MM.1S (cell line): Measurements from ENCODE around the gene DNAJC8.
A peak's percentile ranks its signal among the peaks of the same experiment; 100 is the strongest.

Source experiments
- DNase-seq: peaks from one replicate; pipeline ENCODE4 v3.0.0-alpha.2; 2015
- H2AFZ ChIP-seq: fragments of 300-600 bp; sonication (generic); 2 replicates; pipeline ENCODE4 v1.6.0; 2016; ENCODE audit warnings: antibody characterized with exemption, low read length
- H3F3A ChIP-seq: fragments of 300-600 bp; sonication (generic); 2 replicates; pipeline ENCODE4 v1.6.1; 2016; ENCODE audit warnings: mild to moderate bottlenecking, antibody characterized with exemption, low read length, moderate library complexity, mixed read lengths; ENCODE audit not compliant: insufficient read depth
- H3K27ac ChIP-seq: fragments of 300-600 bp; sonication (generic); 2 replicates; pipeline ENCODE4 v1.5.1; 2016; ENCODE audit warnings: mild to moderate bottlenecking, low read length
- H3K27me3 ChIP-seq: fragments of 300-600 bp; sonication (generic); replicated peaks from 2 replicates; pipeline ENCODE4 v1.6.0; 2016; ENCODE audit warnings: low read length; ENCODE audit not compliant: insufficient read depth
- H3K36me3 ChIP-seq: fragments of 300-600 bp; sonication (generic); replicated peaks from 2 replicates; pipeline ENCODE4 v1.6.1; 2016; ENCODE audit warnings: mild to moderate bottlenecking, low read length, mixed read lengths; ENCODE audit not compliant: insufficient read depth
- H3K4me1 ChIP-seq: fragments of 300-600 bp; sonication (generic); 2 replicates; pipeline ENCODE4 v1.6.1; 2016; ENCODE audit warnings: low read length, mixed read lengths
- H3K4me2 ChIP-seq: fragments of 300-600 bp; sonication (generic); 2 replicates; pipeline ENCODE4 v1.6.0; 2016; ENCODE audit warnings: low read depth, low read length
- H3K4me3 ChIP-seq: fragments of 300-600 bp; sonication (generic); 2 replicates; pipeline ENCODE4 v1.5.1; 2016; ENCODE audit warnings: low read length, mixed read lengths
- H3K79me2 ChIP-seq: fragments of 300-600 bp; sonication (generic); 2 replicates; pipeline ENCODE4 v1.6.1; 2016; ENCODE audit warnings: mixed run types, low read length, mixed read lengths
- H3K9ac ChIP-seq: fragments of 300-600 bp; sonication (generic); 2 replicates; pipeline ENCODE4 v1.6.1; 2016; ENCODE audit warnings: low read length, mixed read lengths
- H3K9me2 ChIP-seq: fragments of 300-600 bp; sonication (generic); replicated peaks from 2 replicates; pipeline ENCODE4 v1.6.1; 2016; ENCODE audit warnings: mild to moderate bottlenecking, low read length, mixed read lengths; ENCODE audit not compliant: insufficient read depth
- H3K9me3 ChIP-seq: fragments of 300-600 bp; sonication (generic); replicated peaks from 2 replicates; pipeline ENCODE4 v1.6.1; 2016; ENCODE audit warnings: mild to moderate bottlenecking, low read length, mixed read lengths; ENCODE audit not compliant: insufficient read depth
- H4K20me1 ChIP-seq: fragments of 300-600 bp; sonication (generic); 2 replicates; pipeline ENCODE4 v1.6.1; 2016; ENCODE audit warnings: mild to moderate bottlenecking, low read length, moderate library complexity, mixed read lengths; ENCODE audit not compliant: insufficient read depth
- CTCF ChIP-seq: fragments of 300-600 bp; sonication (generic); IDR thresholded peaks from 2 replicates; pipeline ENCODE4 v1.5.1; 2016; ENCODE audit warnings: antibody characterized with exemption, low read length, mixed read lengths
- EZH2 ChIP-seq: fragments of 300-600 bp; sonication (generic); optimal IDR thresholded peaks from 2 replicates; pipeline ENCODE3; 2017; ENCODE audit warnings: low read depth, mild to moderate bottlenecking, antibody characterized with exemption, low read length, mixed read lengths
- EZH2phosphoT487 ChIP-seq: fragments of 300-600 bp; sonication (generic); IDR thresholded peaks from 2 replicates; pipeline ENCODE4 v1.6.1; 2018; ENCODE audit warnings: antibody characterized with exemption, low read length

DNAJC8 gene

GRCh38 chr1:28240024-28240423 is 7.2 kb upstream of the DNAJC8 start:
- no peaks in the 10 kb centered on the region for H3K9me3 ChIP-seq
- no peaks in the 10 kb centered on the region for H3K36me3 ChIP-seq
- no peak overlapping the region for H3K9ac ChIP-seq
- H3K9me2 ChIP-seq: no peaks in the 10 kb centered on the region
- no peak overlapping the region for H3K4me3 ChIP-seq
- peaks cover 27% of the 10 kb centered on the region for H3K79me2 ChIP-seq
- H3K4me2 ChIP-seq: no peak overlapping the region
- H3F3A ChIP-seq: peaks cover 19% of the 10 kb centered on the region; the same call in 1 of the 2 replicates
- DNase-seq: no peak
- H3K27me3 ChIP-seq: no peaks in the 10 kb centered on the region
- H3K4me1 ChIP-seq: peaks cover 29% of the 10 kb centered on the region
- H4K20me1 ChIP-seq: no peaks in the 10 kb centered on the region
- H3K27ac ChIP-seq: no peak overlapping the region
- TF ChIP-seq EZH2phosphoT487: no peak
- TF ChIP-seq EZH2: no peak
- TF ChIP-seq CTCF: no peak
- no peak overlapping the region for H2AFZ ChIP-seq

- peaks cover 27% of the 10 kb centered on the region for H3K79me2 ChIP-seq
- H3K27me3 ChIP-seq: no peaks in the 10 kb centered on the region
- H3F3A ChIP-seq: peaks cover 10% of the 10 kb centered on the region; the same call in 1 of the 2 replicates
- no peaks in the 10 kb centered on the region for H3K9me3 ChIP-seq
- H3K4me1 ChIP-seq: peaks cover 19% of the 10 kb centered on the region
- H3K27ac ChIP-seq: no peak overlapping the region
- TF ChIP-seq CTCF: no peak
- TF ChIP-seq EZH2: no peak
- no peak for TF ChIP-seq EZH2phosphoT487
- H3K36me3 ChIP-seq: no peaks in the 10 kb centered on the region
- H2AFZ ChIP-seq: no peak overlapping the region
- H3K9ac ChIP-seq: no peak overlapping the region
- H3K4me3 ChIP-seq: no peak overlapping the region
- H3K9me2 ChIP-seq: no peaks in the 10 kb centered on the region
- no peaks in the 10 kb centered on the region for H4K20me1 ChIP-seq
- H3K4me2 ChIP-seq: no peak overlapping the region
- no peak for DNase-seq
Observed at GRCh38 chr1:28239004-28239403, 6.2 kb upstream of the DNAJC8 start.

GRCh38 chr1:28236656-28237322 is 4.0 kb upstream of the DNAJC8 start:
- Histone ChIP-seq H3K9me2 (no peaks in the 10 kb centered on the region), H3K79me2 (peaks cover 38% of the 10 kb centered on the region), H3K4me1 (peaks cover 14% of the 10 kb centered on the region), H3K4me2 (peak overlapping the region; percentile 96), H4K20me1 (no peaks in the 10 kb centered on the region), H3K9ac (peak overlapping the region; percentile 93), H3F3A (no peaks in the 10 kb centered on the region), H3K4me3 (peak overlapping the region; percentile 97), H3K27ac (peak overlapping the region; percentile 55; the same call in 1 of the 2 replicates), H3K36me3 (no peaks in the 10 kb centered on the region), H2AFZ (peak overlapping the region; percentile 80; the same call in 1 of the 2 replicates), H3K9me3 (no peaks in the 10 kb centered on the region), H3K27me3 (no peaks in the 10 kb centered on the region)
- DNase-seq: no peak
- TF ChIP-seq EZH2phosphoT487 (no peak), CTCF (no peak), EZH2 (no peak)
